ENCODE data around the gene OXGR1.
A peak's percentile ranks its signal among the peaks of the same experiment; 100 is the strongest.

OXGR1 gene

DNA sequence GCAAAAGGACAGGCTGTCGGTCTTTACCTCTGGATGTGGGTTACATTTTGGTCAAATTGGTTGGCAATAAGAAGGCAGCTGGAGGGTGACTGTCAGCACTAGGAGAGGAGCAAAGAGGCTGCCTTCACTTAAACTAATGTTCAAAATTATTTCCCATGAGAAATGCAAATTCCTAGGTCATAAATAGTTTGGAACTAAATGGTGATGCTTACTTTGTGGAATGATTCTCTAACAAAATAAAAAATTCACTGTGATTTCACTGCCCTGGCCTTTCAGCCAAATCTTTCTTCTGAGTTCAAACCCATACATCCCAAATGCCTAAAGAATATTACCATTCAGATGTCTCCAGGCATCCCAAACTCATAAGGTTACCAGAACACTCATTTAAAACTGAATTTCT is 25.0 kb upstream of the OXGR1 start:
- Histone ChIP-seq H3K36me3 (ENCODE audit: control insufficient read depth, insufficient read depth, low read length) (no peaks in the 10 kb centered on the region), H3K4me1 (ENCODE audit: control insufficient read depth, insufficient read depth, low read length) (no peaks in the 10 kb centered on the region), H3K9me3 (ENCODE audit: control insufficient read depth, insufficient read depth, low read length) (no peaks in the 10 kb centered on the region), H3K4me3 (ENCODE audit: low read depth, low read length) (no peak overlapping the region), H3K27me3 (ENCODE audit: control insufficient read depth, insufficient read depth, low read length) (peaks cover 8% of the 10 kb centered on the region), H3K9ac (ENCODE audit: low read depth, low read length) (no peak overlapping the region)

DNA sequence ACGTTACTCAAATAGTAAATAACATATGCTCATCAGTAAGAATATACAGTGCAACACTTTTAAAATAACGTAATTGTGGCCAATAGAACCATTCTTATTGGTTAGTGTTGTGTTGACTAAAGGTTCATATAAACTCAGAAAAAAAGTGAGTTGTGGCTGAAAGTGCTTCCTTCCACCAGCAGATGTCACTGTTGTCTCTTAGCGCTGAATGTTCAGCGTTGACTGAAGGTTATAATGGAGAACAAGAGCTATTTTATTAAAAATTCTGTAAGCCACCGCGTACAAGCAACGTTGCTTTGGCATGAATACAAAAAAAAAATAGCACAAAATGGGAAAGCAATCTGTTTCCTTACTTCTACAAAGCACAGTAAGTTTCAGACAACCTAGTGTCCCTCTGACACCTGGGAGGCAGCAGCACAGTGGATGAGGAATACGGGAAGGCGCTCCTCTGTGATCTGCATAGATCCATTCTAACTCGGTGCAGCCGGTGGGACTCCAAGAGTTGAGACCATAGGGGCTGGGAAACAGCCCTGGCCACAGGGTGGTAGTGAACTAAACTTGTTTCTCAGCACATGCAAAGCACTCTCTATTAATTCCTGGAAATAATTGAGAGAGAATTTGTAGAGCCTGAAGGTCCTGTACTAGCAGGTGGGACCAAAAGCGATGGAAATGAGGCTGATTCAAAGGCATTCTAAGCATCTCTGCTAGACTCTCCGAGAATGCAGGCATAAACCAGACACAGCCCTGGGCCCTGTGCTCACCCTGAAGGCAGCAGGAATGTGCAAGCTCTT is 23.9 kb upstream of the OXGR1 start:
- Histone ChIP-seq H3K36me3 (ENCODE audit: control insufficient read depth, insufficient read depth, low read length) (no peaks in the 10 kb centered on the region), H3K4me3 (ENCODE audit: low read depth, low read length) (peak overlapping the region; percentile 26), H3K27me3 (ENCODE audit: control insufficient read depth, insufficient read depth, low read length) (peaks cover 8% of the 10 kb centered on the region), H3K9me3 (ENCODE audit: control insufficient read depth, insufficient read depth, low read length) (no peaks in the 10 kb centered on the region), H3K4me1 (ENCODE audit: control insufficient read depth, insufficient read depth, low read length) (no peaks in the 10 kb centered on the region), H3K9ac (ENCODE audit: low read depth, low read length) (no peak overlapping the region)

DNA sequence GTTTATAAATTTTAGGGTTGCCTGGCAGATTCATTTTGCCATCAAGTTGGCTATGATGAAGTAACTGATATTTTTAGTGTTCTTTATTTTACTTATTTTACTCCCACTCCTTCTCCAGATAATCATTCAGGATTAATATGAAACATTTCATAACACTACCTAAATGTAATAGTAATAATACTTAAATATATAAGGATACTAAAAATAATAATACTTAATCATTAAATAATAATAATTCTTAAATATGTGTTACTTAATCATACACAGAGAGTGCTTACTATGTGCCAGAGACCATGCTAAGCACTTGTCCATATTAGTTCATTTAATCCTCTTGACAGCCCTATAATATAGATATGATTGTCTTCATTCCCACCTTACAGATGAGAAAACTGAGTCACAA is 23.0 kb upstream of the OXGR1 start:
- Histone ChIP-seq H3K36me3 (ENCODE audit: control insufficient read depth, insufficient read depth, low read length) (no peaks in the 10 kb centered on the region), H3K27me3 (ENCODE audit: control insufficient read depth, insufficient read depth, low read length) (peaks cover 8% of the 10 kb centered on the region), H3K4me3 (ENCODE audit: low read depth, low read length) (no peak overlapping the region), H3K9me3 (ENCODE audit: control insufficient read depth, insufficient read depth, low read length) (no peaks in the 10 kb centered on the region), H3K4me1 (ENCODE audit: control insufficient read depth, insufficient read depth, low read length) (no peaks in the 10 kb centered on the region), H3K9ac (ENCODE audit: low read depth, low read length) (no peak overlapping the region)

DNA sequence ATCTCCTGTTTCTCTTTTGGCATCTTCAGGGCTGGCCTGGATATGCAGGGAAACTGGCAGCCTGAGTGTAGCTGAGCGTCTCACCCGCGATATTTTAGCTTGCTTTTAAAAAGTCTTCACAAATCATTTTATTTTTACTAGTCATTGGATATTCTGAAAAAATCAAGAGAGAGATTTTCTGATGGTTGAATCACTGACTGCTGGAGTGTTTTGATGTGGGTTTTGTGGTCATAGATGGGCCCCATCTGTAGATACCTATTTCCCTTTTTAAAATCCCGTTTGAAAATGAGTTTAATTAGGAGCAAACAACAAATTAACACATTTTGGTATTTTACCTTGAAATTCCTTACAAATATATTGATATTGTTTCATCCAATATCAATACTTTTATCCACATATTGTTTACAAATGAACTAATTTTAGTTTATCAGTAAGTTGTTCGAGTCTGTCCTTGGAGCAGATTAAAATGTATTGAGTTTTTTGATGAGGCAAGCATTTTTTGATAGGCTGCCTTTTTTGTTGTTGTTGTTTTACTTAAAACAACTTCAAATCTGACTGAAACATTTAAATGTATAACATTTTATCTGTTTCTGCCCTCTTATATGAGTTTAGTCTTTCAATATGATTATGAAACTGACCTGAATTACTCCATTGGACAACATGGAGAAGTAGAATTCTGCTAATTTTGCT is 21.5 kb upstream of the OXGR1 start:
- no peak overlapping the region for H3K9ac ChIP-seq (ENCODE audit: low read depth, low read length)
- no peak overlapping the region for H3K4me3 ChIP-seq (ENCODE audit: low read depth, low read length)
- no peaks in the 10 kb centered on the region for H3K36me3 ChIP-seq (ENCODE audit: control insufficient read depth, insufficient read depth, low read length)
- no peaks in the 10 kb centered on the region for H3K9me3 ChIP-seq (ENCODE audit: control insufficient read depth, insufficient read depth, low read length)
- no peaks in the 10 kb centered on the region for H3K4me1 ChIP-seq (ENCODE audit: control insufficient read depth, insufficient read depth, low read length)
- H3K27me3 ChIP-seq (ENCODE audit: control insufficient read depth, insufficient read depth, low read length): peaks cover 8% of the 10 kb centered on the region

DNA sequence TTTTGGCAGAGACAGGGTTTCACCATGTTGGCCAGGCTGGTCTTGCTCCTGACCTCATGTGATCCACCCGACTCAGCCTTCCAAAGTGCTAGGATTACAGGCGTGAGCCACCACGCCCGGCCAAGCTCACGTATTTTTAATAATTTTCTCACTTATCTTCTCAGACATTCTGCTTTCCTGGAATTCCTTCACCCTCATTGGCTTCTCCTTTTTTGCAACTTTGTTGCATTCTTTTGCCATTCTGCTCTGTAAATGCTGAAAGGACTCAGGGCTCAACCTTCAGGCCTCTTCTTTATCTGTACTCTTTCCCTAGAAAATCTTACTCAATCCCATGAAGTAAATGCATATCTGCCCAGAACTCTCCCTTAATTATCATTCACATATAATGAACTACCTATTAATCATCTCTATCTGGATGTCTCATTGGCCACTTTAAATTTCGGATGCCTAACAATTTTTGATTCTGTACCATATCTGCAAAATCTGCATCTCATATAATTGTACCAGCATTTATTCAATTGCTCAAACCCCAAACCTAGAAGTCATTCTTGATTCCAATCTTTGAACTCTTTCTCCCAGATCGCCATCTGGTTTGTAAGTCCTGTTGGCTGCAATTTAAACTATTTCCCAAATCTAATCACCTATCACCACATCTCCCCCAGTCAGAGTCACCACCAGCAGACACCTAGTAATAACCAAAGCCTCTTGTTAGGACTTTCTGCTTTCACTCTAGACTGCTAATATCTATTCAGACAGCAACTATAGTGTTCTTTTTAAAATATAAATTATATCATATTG is 18.2 kb upstream of the OXGR1 start:
- H3K36me3 ChIP-seq (ENCODE audit: control insufficient read depth, insufficient read depth, low read length): no peaks in the 10 kb centered on the region
- no peaks in the 10 kb centered on the region for H3K9me3 ChIP-seq (ENCODE audit: control insufficient read depth, insufficient read depth, low read length)
- H3K4me3 ChIP-seq (ENCODE audit: low read depth, low read length): no peak overlapping the region
- H3K27me3 ChIP-seq (ENCODE audit: control insufficient read depth, insufficient read depth, low read length): no peaks in the 10 kb centered on the region
- no peaks in the 10 kb centered on the region for H3K4me1 ChIP-seq (ENCODE audit: control insufficient read depth, insufficient read depth, low read length)
- H3K9ac ChIP-seq (ENCODE audit: low read depth, low read length): no peak overlapping the region

DNA sequence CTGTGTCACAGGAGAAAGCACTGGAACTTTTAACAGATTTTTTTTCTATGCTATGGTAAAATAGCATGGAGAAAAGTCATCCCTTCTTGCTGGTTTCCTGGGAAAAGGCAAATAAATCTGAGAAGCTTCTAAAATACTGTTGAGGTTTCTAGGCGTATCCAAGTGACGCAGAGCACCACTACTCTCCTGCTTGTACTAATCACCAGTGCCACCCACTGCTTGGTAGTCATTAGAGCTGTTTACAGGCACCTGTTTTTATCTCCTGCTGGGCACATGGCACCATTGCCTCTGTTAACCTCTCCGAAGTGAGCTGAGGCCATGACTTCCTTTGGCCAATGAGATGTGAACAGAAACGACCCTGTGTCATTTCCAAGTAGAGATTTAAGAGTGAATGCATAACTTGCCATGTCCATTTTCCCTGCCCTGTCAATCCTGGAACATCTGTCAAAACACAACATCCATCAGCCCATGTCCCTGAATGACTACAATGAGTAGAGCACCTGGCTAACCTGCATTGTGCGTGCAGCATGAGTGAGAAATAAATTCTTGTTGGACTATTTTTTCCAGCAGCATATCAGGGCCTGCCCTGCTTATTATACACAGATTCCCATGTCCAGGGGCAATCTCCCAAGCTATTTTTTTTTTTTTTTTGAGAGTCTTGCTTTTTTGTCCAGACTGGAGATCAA is 17.3 kb upstream of the OXGR1 start:
- no peak overlapping the region for H3K9ac ChIP-seq (ENCODE audit: low read depth, low read length)
- H3K36me3 ChIP-seq (ENCODE audit: control insufficient read depth, insufficient read depth, low read length): no peaks in the 10 kb centered on the region
- no peak overlapping the region for H3K4me3 ChIP-seq (ENCODE audit: low read depth, low read length)
- no peaks in the 10 kb centered on the region for H3K9me3 ChIP-seq (ENCODE audit: control insufficient read depth, insufficient read depth, low read length)
- H3K27me3 ChIP-seq (ENCODE audit: control insufficient read depth, insufficient read depth, low read length): no peaks in the 10 kb centered on the region
- H3K4me1 ChIP-seq (ENCODE audit: control insufficient read depth, insufficient read depth, low read length): no peaks in the 10 kb centered on the region

DNA sequence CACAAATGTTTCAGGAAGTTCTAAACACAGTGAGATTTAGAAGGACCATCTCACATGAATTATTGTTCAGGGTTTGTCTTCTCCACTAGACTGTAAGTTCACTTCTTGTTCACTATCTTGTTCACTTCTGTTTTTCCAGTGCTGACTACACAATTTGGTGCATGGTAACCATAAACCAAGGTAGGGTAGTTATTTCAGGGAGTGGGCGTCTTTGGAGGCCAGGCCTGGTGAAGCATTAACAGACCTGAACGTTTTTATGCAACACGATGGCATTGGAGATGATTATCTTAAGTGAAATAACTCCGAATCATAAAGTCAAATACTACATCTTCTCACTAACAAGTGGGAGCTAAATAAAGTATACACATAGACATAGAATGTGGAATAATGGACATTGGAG is 14.4 kb upstream of the OXGR1 start:
- no peak overlapping the region for H3K9ac ChIP-seq (ENCODE audit: low read depth, low read length)
- no peak overlapping the region for H3K4me3 ChIP-seq (ENCODE audit: low read depth, low read length)
- no peaks in the 10 kb centered on the region for H3K4me1 ChIP-seq (ENCODE audit: control insufficient read depth, insufficient read depth, low read length)
- H3K9me3 ChIP-seq (ENCODE audit: control insufficient read depth, insufficient read depth, low read length): no peaks in the 10 kb centered on the region
- H3K27me3 ChIP-seq (ENCODE audit: control insufficient read depth, insufficient read depth, low read length): peaks cover 25% of the 10 kb centered on the region
- no peaks in the 10 kb centered on the region for H3K36me3 ChIP-seq (ENCODE audit: control insufficient read depth, insufficient read depth, low read length)

DNA sequence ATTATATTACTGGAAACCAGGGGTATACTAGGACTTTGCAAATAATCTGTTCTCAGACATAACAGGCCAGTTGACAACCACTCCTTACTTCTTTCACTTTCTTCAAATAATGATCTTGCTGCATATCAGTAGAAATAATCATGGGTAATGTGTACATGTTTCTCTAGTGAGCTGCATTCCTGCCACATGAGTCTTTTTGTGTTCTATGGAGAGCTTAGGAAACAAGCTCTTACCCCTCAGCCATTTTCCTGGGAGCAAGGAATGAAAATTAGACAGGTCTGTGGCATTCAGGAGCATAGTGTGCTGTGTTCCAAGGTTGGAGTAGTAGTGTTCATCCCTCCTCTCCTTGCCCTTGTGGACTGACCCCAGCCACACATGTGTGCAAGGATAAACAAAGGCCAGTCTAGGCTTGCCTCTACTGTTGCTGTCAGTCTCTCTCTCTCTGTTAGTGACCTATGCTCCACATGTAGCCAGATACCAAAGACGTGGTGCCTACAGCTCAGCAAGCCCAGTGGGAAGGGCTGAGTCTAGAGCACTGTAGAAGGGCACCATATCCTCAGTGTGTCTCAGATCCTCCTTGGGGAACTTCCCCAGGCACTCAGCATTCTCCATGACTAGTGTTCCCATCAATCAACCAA is 11.5 kb upstream of the OXGR1 start:
- no peak overlapping the region for H3K9ac ChIP-seq (ENCODE audit: low read depth, low read length)
- H3K9me3 ChIP-seq (ENCODE audit: control insufficient read depth, insufficient read depth, low read length): no peaks in the 10 kb centered on the region
- H3K36me3 ChIP-seq (ENCODE audit: control insufficient read depth, insufficient read depth, low read length): no peaks in the 10 kb centered on the region
- H3K4me1 ChIP-seq (ENCODE audit: control insufficient read depth, insufficient read depth, low read length): no peaks in the 10 kb centered on the region
- H3K4me3 ChIP-seq (ENCODE audit: low read depth, low read length): no peak overlapping the region
- peaks cover 54% of the 10 kb centered on the region for H3K27me3 ChIP-seq (ENCODE audit: control insufficient read depth, insufficient read depth, low read length)

DNA sequence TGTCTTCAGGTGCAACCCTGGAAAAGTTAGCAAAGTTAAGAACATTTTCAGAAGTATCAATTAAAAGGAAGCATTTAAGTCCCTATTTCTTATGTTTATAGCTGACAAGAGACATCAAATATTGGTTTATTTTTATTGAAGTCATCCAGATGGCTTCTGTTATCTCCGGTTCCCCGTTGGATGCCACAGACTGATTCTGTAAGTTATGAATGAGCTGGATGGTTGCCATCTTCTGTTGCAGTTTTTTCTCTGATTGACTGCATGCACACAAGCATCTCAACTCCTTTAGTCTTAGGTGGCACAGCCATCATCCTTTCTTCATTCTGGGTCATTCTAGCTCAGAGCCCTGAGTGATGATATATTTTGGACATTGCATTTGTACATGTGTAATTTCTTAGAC is 10.6 kb upstream of the OXGR1 start:
- H3K9me3 ChIP-seq (ENCODE audit: control insufficient read depth, insufficient read depth, low read length): no peaks in the 10 kb centered on the region
- peaks cover 63% of the 10 kb centered on the region for H3K27me3 ChIP-seq (ENCODE audit: control insufficient read depth, insufficient read depth, low read length)
- H3K4me1 ChIP-seq (ENCODE audit: control insufficient read depth, insufficient read depth, low read length): peaks cover 3% of the 10 kb centered on the region
- H3K9ac ChIP-seq (ENCODE audit: low read depth, low read length): no peak overlapping the region
- no peak overlapping the region for H3K4me3 ChIP-seq (ENCODE audit: low read depth, low read length)
- H3K36me3 ChIP-seq (ENCODE audit: control insufficient read depth, insufficient read depth, low read length): no peaks in the 10 kb centered on the region

DNA sequence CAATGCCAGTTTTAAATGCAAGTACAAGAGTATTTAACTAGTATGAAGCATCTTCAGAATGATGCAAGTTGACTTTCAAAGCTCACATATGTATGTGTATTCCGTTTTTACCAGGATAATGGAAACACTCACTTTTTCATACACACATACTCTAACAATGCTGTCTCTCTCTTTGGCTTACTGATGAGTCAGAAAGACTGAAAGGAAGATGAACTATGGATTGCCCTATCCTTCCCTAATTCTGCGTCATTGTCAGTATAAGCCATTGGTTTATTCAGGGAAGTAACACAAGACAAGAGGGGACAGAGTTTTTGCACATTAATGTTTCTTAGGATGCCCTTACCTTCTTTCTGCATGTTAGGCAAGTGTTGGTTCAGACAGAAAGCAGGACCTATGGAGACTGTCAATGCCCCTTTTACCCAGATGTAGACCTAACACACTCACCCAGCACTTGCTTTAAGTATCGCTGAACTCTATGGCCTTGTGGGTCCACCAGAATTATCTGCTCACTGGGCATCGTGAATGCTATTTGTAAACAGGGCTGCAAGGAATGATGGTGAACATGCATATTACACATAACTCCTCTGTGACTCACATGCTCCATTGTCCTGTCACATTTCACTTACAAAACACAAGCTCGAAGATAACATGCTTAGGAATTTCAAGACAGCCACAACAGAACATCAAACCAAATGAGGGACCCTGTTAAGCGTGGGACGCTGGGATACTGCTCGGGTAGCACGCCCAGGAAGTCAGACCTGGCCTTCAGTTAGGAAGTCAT is 10.0 kb upstream of the OXGR1 start:
- Histone ChIP-seq H3K9me3 (ENCODE audit: control insufficient read depth, insufficient read depth, low read length) (no peaks in the 10 kb centered on the region), H3K9ac (ENCODE audit: low read depth, low read length) (no peak overlapping the region), H3K36me3 (ENCODE audit: control insufficient read depth, insufficient read depth, low read length) (no peaks in the 10 kb centered on the region), H3K4me3 (ENCODE audit: low read depth, low read length) (no peak overlapping the region), H3K4me1 (ENCODE audit: control insufficient read depth, insufficient read depth, low read length) (peaks cover 3% of the 10 kb centered on the region), H3K27me3 (ENCODE audit: control insufficient read depth, insufficient read depth, low read length) (peaks cover 69% of the 10 kb centered on the region)

All from iPS-15b (cell line).